NB4 (cell line): ENCODE measurements around the gene ZNF221.

Experiments used
- DNase-seq: peaks from one replicate; pipeline ENCODE4 v3.0.0; 2010; ENCODE audit warnings: low read depth
- H3K4me3 ChIP-seq: one replicate; pipeline ENCODE4 v1.5.1; 2011; ENCODE audit warnings: mild to moderate bottlenecking, low read depth, low read length, moderate library complexity
- MYC ChIP-seq: IDR thresholded peaks from 2 replicates; pipeline ENCODE4 v1.6.1; 2011; ENCODE audit warnings: low read depth, low read length
- POLR2A ChIP-seq: IDR thresholded peaks from 2 replicates; pipeline ENCODE4 v1.6.1; 2011; ENCODE audit warnings: mild to moderate bottlenecking; ENCODE audit not compliant: insufficient read length; ENCODE audit errors: extremely low read depth
- TF ChIP-seq, protein P1 (sequence below): IDR thresholded peaks from one replicate; pipeline ENCODE4 v1.5.1; 2012; ENCODE audit warnings: low read depth, low read length
- TF ChIP-seq, protein P2 (sequence below): IDR thresholded peaks from 2 replicates; pipeline ENCODE4 v1.6.1; 2011; ENCODE audit warnings: low read depth, low read length

Gene ZNF221

DNA sequence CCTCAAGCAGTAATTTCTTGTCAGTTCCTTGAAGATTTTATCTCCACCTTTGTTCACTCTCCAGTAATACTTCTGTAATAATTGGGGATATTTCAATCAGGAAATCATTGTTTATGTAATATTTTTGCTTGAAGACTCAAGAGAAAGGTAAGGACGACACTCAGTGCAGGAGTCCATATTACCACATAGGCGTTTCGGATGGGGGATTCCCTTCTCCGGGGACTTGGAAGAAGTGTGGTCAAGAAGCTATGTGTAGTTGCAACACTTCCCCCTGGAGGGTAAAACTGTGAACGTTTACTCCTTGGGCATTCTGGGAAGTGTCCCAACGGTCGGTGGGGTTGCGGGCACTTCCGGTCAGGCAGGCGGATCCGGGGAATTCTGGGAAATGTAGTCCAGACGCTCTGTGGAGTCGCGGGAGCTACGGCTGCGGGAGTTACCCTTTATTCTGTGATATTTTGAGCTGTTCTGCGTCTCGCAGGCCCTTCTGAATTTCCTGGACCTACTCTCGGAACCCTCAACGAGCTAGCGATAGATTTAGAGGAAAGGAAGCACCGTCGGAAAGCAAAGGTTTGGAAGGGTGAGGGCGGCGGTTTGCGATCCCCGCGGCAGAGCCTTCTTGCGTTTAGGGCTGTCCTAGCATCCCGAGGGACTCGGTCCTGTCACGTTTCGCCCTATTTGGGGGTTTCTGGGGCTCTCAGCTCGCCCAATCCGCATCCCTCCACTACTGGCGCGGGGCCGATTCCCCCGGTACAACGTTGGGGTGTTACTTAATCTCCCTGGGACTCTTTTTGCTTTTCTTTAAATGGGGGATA, at the start of gene ZNF221:
Gene ZNF221 (plus strand): TSS at position 395 of the 812 bp plus-strand sequence. CDS start 11,499 bp downstream, outside the sequence.
- TF ChIP-seq, protein P1, sequence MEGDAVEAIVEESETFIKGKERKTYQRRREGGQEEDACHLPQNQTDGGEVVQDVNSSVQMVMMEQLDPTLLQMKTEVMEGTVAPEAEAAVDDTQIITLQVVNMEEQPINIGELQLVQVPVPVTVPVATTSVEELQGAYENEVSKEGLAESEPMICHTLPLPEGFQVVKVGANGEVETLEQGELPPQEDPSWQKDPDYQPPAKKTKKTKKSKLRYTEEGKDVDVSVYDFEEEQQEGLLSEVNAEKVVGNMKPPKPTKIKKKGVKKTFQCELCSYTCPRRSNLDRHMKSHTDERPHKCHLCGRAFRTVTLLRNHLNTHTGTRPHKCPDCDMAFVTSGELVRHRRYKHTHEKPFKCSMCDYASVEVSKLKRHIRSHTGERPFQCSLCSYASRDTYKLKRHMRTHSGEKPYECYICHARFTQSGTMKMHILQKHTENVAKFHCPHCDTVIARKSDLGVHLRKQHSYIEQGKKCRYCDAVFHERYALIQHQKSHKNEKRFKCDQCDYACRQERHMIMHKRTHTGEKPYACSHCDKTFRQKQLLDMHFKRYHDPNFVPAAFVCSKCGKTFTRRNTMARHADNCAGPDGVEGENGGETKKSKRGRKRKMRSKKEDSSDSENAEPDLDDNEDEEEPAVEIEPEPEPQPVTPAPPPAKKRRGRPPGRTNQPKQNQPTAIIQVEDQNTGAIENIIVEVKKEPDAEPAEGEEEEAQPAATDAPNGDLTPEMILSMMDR, result no peak
- TF ChIP-seq MYC (peak; percentile 54; the same call in 1 of the 2 replicates), POLR2A (no peak)
- TF ChIP-seq, protein P2, sequence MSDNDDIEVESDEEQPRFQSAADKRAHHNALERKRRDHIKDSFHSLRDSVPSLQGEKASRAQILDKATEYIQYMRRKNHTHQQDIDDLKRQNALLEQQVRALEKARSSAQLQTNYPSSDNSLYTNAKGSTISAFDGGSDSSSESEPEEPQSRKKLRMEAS, result no peak
- peak within 1 kb of the TSS; percentile 70 for H3K4me3 ChIP-seq
- DNase-seq, result peak; percentile 95

DNA sequence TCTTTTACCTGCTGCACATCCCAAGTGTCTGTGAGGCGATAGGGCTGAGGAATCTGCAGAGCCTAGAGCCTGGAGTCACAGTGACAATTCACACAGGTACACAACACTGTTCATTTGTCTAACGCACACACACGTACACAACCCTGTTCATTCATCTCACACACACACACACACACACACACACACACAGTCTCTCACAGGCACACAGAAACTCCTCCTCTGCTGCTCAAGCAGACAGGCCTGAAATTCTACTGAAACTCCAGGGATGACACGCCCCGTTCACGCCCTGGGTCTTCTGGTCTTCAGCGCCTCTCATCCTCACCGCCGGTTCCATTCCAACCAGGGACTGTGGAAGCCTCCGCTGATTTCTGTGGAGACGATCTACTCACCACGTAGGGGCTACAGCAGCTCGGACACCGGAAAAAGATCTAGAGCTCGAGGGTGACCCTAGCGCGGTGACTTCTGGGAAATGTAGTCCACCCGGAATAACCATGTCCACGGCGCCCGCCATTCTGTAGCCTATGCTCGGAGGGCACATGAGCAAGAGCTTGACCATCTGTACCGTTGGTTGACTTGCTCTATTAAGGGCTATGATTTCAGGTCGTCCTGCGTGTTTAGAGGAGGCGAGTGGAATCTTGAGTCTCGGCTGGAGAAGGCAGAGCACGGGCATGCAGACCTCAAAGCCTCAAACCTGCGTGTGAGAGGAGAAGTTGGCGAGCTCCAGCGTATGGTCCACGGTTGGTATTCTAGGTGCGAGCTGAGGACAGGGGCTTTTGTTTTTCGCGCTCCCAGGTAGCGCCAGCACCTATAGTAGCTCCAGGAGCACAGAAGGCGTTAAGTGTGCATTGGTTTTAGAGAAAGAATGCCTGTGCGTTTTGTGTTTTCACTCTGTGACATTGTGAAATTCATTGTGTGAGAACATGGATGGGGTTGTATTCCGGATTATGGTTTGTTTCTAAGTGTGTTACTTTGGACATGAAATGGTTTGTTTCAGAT, 49.3 kb upstream of the ZNF221 start:
- DNase-seq, result no peak
- H3K4me3 ChIP-seq, result no peak overlapping the region
- TF ChIP-seq POLR2A (no peak), MYC (no peak)
- TF ChIP-seq, protein P1, result no peak
- TF ChIP-seq, protein P2, result no peak

DNA sequence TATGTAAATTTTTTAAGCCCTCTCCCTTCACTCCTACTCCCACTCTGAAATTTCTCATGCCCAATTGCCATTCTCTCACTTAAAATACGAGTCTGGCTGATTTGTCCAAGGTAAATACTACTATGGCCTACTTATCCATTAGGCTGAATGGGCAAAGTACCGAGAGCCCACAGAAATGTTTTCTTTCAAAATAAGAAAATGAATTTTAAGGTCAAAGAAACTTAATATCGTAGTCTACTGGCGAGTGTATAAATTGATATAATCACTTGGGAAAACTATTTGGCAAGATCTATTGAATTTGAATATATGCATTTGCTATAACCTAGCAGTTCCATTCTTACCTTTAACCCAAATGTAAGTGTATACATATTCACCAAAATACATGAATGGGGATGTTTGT, 48.6 kb upstream of the ZNF221 start:
- TF ChIP-seq POLR2A, result no peak
- H3K4me3 ChIP-seq, result no peak overlapping the region
- DNase-seq, result no peak

DNA sequence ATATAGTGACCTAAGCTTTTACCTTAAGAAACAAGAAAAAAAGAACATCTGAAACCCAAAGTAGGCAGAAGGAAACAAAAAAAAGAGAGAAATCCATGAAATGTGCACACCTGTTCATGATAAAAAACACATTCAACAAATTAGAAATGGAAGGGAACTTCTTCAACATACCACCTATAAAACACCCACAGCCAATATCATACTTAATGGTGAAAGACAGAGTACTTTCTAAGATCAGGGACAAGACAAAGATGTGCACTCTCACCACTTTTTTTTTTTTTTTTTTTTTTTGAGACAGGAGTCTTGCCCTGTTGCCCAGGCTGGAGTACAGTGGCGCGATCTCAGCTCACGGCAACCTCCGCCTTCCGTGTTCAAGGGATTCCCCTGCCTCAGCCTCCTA, 45.1 kb upstream of the ZNF221 start:
- no peak overlapping the region for H3K4me3 ChIP-seq
- TF ChIP-seq MYC, result no peak
- no peak for TF ChIP-seq POLR2A
- TF ChIP-seq, protein P1, result no peak
- TF ChIP-seq, protein P2, result no peak

DNA sequence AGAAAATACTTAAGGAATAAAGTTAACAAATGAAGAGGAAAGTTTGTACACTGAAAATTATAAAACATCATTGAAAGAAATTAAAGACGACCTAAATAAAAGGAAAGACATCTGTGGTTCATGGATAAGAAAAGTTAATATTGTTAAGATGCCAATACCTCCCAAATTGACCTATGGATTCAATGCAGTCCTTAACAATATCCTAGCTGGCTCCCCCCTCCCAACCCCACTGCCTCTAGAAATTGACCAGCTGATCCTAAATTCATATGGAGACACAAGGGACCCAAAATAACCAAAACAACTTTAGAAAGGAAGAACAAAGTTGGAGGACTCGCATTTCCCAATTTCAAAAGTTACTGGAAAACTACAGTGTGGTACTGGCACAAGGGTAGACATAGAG, 44.3 kb upstream of the ZNF221 start:
- TF ChIP-seq, protein P2, result no peak
- TF ChIP-seq, protein P1, result no peak
- TF ChIP-seq MYC (no peak), POLR2A (no peak)

More for the DNA sequence above, 45.1 kb upstream of the ZNF221 start:
- DNase-seq, result no peak

DNA sequence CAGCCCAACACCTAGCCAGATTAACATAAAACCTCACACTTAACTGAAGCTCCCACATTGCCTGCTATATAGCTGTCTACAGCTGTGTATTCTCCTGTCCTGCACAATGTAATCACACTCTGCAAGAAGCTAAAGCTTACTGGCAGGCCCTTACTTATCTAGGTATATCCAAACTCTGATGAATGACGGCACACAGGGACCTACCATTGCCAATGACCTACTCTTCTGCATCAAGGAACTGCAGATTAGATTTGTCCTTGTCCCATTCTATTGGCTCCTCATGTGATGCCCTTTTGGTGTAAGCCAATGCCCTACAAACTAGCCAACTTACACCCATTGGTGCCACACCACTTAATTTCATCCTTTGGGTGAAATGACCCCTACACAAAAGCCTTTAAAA, 42.4 kb upstream of the ZNF221 start:
- TF ChIP-seq MYC (no peak), POLR2A (no peak)
- TF ChIP-seq, protein P2, result no peak
- TF ChIP-seq, protein P1, result no peak
- DNase-seq, result no peak
- no peak overlapping the region for H3K4me3 ChIP-seq

More for the DNA sequence above, 44.3 kb upstream of the ZNF221 start:
- DNase-seq, result no peak
- H3K4me3 ChIP-seq, result no peak overlapping the region
